Measurements from ENCODE around the gene VOPP1.

VOPP1 gene

DNA sequence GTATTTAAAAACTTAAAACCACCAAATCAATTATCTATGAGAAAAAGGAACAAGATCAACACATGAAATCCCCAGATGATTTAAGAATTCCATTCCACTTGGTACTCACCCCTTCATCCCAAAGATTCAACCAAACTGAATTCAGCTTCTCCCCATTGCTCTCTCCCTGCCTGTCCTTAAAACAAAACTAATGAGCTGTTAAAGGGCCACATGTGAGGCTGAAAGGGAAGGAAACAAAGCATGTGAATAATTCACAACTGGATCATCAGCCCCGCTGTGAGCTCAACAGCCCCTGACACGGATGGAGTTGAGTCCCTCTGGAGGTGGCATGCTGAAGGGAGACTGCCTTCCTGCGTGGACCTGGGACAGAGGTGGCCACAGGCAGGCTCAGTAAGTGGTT, 32.9 kb downstream of the VOPP1 start:
- no peak overlapping the region for H3K27ac ChIP-seq
- TF ChIP-seq, protein P1, sequence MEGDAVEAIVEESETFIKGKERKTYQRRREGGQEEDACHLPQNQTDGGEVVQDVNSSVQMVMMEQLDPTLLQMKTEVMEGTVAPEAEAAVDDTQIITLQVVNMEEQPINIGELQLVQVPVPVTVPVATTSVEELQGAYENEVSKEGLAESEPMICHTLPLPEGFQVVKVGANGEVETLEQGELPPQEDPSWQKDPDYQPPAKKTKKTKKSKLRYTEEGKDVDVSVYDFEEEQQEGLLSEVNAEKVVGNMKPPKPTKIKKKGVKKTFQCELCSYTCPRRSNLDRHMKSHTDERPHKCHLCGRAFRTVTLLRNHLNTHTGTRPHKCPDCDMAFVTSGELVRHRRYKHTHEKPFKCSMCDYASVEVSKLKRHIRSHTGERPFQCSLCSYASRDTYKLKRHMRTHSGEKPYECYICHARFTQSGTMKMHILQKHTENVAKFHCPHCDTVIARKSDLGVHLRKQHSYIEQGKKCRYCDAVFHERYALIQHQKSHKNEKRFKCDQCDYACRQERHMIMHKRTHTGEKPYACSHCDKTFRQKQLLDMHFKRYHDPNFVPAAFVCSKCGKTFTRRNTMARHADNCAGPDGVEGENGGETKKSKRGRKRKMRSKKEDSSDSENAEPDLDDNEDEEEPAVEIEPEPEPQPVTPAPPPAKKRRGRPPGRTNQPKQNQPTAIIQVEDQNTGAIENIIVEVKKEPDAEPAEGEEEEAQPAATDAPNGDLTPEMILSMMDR (IDR thresholded peaks at IDR 0.05), result no peak
- TF ChIP-seq ZFX (IDR thresholded peaks at IDR 0.05; ENCODE audit: borderline replicate concordance), result no peak

DNA sequence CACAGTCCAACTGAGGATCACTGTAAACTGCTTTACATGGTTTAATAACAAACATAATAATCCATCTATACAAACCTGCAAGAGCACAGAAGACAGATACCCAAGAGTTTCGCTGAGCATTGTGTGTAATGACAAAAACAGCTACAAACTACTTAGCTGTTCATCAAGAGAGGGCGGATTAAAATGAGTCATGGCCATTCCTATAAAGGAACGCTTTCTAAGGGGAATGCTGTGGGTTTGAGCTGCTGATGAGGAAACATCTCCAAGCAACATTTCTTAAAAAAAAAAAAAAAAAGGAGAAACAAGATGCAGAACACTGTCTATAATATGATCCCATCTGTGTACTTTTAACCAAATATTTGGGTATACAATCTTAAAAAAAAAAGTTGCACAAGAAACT, 33.8 kb downstream of the VOPP1 start:
- TF ChIP-seq, protein P1 (IDR thresholded peaks at IDR 0.05), result no peak
- no peak for TF ChIP-seq ZFX (IDR thresholded peaks at IDR 0.05; ENCODE audit: borderline replicate concordance)
- no peak overlapping the region for H3K27ac ChIP-seq

DNA sequence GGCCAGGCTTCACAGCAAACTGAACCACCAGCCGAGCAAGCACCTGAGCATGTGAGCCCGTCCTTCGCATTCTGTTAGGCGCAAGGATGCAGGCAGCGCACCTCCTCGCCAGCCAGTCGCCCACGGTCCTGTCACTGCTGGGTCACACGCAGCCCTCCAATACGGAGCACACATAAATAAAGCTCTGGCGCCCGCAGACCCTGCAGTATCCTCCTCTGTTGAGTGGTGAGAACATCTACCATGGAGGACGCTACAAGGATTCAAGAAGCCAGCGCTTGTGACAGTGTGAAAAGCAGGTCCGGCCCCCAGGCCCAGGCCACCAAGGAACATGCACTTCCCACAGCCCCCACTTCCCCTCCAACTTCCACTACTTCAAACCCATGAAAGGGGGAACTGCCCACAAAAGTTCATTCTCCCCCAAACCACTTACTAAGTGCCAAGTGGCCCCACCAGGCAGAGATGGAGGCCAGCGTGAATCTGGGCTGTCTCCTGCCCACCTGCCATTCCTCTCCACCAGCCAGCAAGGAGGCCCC, 34.8 kb downstream of the VOPP1 start:
- TF ChIP-seq, protein P1 (IDR thresholded peaks at IDR 0.05), result no peak
- TF ChIP-seq ZFX (IDR thresholded peaks at IDR 0.05; ENCODE audit: borderline replicate concordance), result no peak

DNA sequence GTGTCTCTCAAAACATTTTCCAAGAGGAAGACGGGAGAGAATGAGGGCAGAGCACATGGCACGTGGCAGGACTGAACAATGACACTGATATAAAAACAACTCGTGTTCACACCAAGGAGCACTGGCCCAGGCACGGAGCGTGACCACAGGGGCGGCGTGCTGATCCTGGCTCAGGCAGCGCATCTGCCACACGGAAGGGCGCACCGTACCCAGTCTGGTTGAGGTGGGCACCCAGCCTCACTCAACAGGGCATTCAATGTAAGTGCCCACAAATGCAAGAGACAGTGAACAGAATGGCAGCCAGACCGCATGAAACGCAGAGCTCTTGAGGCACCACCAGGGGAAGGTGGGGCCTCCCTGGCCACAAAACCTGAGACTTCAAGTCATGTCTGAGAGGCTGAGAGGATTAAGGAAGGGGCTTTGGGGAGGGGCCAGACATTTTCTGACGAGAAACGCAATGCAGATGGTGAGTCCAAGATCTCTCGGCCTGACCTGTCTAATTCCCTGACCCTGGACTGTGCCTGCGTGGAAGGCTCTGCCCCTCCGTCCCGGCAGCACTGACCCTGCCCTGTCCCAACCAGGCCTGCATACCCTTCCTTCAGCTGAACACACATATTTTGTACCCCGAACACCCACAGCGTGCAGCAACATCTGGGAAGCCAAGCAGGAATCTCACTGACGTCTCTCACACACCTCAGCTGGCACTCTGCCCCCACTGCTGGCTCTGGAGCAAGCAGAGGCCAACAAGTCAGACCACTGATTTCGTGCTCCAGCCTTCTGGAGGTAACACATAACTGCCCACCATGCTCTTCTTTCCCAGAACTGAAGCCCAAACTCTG, 35.5 kb downstream of the VOPP1 start:
- H3K27ac ChIP-seq, result no peak overlapping the region
- no peak for TF ChIP-seq ZFX (IDR thresholded peaks at IDR 0.05; ENCODE audit: borderline replicate concordance)
- TF ChIP-seq, protein P1 (IDR thresholded peaks at IDR 0.05), result no peak

More for the DNA sequence above, 34.8 kb downstream of the VOPP1 start:
- no peak overlapping the region for H3K27ac ChIP-seq

DNA sequence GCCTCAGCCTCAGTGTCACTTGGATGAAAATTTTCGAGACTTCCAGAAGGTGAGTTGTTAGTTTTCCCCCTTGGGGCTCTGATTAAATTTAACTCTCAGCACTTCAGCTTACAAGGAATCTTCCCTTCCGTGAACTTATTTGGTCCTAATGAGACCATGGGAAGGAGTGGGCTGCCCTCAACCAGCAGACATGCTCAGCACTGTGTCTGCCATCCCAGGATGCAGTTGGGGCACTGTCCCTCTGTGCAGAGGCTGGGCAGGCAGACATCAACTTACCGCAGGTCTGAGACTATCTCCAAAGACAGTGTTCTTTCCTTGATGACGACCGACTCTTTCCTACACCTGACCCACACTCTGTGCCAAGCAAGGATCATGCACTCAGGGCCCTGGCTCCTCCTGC, 36.7 kb downstream of the VOPP1 start:
- H3K27ac ChIP-seq, result no peak overlapping the region
- TF ChIP-seq ZFX (IDR thresholded peaks at IDR 0.05; ENCODE audit: borderline replicate concordance), result no peak

DNA sequence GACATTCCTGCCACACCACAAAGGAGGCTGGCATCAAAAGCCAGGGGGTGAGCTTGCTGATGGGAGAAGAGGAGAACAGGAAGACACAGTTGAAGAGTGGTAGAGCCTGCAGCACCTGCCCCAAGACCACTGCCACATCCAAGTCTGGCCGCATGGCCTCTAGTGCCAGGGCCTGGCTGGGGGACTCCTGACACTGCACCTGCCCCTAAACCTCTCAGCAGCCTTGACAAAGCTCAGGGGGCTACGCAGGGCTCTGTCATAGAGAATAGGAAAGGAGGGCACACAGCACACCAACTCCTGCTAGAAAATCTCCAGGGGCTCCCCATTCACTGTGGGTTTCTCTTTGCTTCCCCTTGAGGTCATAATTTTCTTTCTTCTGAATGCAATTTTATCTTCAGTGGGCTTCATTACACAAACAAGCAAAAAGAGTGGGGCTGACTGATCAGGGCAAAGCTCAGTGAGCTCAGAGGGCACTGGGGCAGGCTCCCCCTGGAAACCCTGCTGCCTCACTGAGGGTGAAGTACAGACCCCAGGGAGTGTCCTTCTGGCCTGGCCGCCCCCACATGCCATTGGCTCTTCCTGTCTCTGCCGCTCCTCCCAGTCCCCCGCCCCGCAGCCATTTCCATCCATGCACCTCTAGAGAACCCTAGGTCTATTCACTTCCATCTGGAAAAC, 37.2 kb downstream of the VOPP1 start:
- TF ChIP-seq, protein P1 (IDR thresholded peaks at IDR 0.05), result no peak
- TF ChIP-seq ZFX (IDR thresholded peaks at IDR 0.05; ENCODE audit: borderline replicate concordance), result no peak
- no peak overlapping the region for H3K27ac ChIP-seq

DNA sequence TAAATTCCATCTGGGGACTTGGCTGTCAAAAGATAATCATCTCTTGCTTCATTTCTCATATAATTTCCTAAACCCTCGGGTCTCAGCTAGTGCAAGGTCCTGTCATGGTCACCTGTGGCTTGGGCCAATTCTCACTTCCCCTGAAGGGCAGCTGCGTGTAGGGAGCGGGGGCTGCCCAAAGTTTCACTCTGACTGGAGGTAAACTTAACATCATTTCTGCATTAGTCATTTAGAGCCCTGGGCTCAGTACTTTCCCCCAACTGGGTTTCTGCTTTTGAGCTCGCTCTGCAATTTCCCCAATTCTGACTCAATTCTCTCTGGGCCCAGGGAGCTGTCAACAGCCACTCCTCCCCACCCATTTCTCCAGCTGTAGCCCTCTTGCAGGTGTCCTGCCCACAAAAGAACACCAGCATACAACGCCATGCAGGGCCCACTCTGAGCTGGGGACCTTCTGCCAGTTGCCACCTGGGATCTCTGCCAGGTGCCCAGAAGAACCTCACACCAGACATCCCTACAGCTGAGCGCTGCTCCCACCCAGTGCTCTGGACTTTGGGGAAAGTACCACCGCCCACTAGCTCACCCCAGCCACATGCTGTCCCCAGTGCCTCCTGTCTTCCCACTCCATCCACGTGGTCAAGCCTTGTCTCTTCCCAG, 37.9 kb downstream of the VOPP1 start:
- TF ChIP-seq, protein P1 (IDR thresholded peaks at IDR 0.05), result no peak
- TF ChIP-seq ZFX (IDR thresholded peaks at IDR 0.05; ENCODE audit: borderline replicate concordance), result no peak
- no peak overlapping the region for H3K27ac ChIP-seq

All from 22Rv1 (cell line).